HG03521 (cell line): ENCODE data around the gene FHIT.
"Not testable (repeated sequence)": the region's sequence is repeated elsewhere in the genome, so short reads cannot be mapped to it uniquely, and the experiment has no call there.

Experiments used
- ATAC-seq: cut with Tn5 transposase; IDR thresholded peaks from one replicate; pipeline ENCODE4 v1.9.1; 2021; ENCODE audit warnings: mild to moderate bottlenecking, moderate library complexity; ENCODE audit not compliant: unreplicated experiment

The FHIT gene

DNA sequence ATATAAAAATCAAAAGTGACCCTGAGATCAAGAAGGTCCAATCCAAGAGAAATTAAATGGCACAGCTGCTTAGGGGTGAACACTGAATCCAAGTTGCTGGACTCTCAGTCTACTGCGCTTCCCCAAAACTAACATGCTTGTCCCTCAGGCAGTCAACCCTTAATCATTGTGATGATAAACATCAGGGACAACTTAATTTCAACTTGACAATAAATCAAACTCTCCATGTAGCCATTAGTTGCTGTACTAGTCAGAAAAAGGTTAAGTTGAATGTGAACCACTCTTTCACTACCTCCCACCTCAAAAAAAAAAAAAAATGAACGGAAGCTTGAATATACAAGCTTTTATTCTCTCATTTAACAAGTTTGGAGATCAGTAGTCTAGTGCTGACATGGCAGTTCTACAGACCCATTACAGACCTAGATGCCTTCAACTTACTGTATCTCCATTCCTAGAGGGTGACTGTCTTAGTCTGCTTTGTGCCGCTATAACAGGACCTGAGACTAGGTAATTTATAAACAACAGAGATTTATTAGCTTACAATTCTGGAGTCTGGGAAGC is 185.7 kb downstream of the FHIT start:
- no peak for ATAC-seq

DNA sequence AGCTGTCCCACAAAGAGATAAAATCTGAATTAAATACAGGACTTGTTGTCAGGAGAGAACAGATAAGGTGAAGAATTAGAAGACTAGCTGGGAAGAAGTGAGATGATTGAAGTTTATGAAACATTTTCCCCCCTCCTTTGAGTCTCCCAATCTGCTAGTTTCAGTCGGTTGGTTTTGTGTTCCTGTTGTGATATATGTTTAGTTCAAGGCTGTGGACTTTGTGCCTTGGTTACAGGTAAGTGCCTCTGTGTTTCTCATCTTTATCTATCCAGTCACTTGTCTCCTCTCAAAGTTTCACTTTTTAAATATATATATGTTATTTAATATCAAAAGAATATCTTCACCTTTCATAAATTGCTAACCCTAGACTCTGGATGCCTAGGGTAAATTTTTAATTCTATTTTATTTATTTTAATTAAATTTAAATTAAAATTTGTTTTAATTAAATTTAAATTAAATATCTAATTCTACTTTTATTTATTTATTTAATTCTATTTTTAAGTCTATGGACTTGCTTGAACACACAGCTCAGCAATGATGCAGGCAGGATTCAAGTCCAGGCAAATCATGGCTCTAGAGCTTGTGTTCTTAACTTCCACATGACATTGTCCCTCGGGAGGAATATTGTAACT is 190.0 kb downstream of the FHIT start:
- ATAC-seq = no peak

DNA sequence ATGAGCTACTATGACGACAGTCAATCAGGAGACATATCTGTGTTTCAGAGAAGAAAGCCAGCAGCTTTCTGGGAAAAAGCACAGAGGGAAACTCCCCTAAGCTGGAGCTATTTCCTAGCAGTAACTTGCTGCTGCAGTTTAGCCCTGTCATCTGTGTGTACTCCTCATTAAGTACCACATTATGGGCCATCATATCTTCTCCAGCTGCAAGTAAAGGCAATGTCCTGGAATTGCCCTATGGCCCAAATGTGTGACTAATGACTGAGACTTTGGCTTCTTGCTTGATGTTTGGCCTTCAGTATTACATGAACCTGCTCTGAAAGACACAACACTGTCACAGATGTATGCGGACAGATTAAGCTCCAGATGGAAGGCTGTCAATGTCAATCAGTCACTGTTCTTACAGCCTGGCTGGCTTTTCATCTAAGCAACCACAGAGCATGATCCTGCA is 190.8 kb downstream of the FHIT start:
- no peak for ATAC-seq

DNA sequence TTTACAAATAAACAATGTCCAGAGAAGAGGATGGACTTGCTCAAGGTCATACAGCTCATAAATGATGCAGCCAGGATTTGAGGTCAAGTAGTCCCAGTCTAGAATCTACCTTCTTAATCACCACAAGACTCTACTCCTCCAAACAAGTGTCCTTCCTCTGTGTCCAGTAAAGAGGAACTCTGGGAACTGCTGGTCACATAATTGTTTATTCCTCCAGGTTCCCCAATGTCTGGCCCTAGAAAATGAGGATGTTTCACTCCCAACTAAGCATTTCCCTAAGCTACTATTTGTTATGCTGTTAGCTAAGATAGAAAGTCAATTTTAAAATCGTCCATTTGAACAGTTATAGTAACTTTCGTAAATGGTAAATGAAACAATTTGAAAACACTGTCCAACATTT is 192.4 kb downstream of the FHIT start:
- no peak for ATAC-seq

DNA sequence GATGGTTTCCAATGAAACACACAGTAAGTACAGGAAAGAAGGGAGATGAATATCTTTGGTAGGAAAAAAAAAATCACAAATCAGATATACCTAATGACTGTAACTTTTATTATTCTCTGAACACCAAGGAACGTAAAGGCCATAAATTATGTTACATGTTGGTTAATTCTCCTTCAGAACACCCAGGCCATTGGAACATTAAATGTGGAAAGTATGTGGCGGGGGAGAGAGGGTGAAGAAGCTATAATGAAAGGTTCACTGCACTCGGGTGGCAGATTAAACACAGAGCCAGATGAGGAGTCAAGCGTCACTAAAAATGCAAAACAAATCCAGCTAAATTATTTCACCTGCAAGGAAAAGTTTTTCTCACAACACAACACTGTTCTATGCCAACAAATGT is 193.8 kb downstream of the FHIT start:
- ATAC-seq = no peak

DNA sequence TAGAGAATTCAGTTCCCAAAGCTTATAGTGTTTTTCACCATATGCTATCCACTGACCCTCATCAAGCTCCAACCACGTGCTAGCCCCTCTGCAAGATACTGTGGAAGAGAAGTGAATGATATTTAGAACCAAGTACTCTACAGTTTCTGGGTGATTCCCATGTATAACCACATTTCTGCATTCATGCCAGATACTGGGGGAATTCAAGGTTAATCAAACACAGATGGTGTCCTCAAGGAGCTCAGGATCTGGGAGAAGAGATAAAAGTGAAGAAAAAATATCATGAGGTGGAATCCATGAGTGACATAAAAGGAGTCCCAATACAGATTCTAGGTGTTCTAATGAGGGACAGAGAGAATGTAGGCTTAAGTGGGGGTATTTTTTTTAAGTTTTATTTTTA is 195.8 kb downstream of the FHIT start:
- no peak for ATAC-seq

DNA sequence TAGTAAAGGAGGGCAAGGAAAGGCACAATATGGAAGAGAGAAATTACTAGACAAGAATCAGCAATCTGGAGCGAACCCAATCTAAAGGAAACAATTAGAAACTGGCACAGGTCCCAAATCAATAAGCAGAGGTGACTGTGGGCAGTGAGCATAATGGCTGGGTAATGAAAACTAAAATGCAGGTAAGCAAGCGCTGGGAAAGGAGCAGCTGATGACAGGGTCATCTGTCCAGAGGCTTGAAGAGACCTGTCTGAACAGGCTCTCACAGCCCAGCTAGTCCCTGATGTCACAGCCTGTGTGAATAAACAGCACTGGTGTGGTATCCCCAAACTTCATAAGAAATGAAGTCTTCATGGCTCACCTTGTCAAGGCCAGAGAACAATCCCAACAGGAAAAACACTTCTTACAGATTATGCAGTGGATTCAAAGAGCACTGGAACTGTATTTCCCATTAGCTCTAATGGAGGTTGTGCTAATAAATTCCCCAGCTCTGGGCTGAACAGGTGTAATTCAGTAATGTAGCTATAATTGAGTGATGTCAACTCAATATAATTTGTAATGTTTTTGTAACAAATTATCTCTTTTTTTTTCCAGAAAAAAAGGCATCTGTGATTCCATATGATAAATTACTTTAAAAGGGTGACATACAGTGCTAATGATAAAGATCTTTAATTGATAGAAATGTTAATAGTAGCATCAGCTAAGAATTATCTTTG is 197.3 kb downstream of the FHIT start:
- ATAC-seq = no peak

DNA sequence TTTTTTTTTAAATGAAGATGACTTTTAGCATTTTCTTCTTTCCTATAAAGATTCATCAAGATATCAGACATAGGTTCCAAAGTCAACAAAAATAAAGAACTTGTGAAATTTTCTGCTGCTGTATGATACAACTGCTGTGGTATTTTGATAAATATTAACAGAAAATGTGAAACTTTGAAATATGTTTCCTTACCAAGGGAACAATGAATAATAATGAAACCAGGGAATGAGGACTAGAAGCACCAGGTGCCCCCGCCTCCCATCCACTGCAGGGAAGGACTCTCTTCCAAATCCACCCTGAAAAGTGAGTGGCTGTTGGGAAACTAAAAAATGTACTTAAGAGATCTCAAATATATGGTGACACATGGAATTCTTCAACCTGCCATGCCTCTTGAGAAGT is 198.4 kb downstream of the FHIT start:
- ATAC-seq = no peak

DNA sequence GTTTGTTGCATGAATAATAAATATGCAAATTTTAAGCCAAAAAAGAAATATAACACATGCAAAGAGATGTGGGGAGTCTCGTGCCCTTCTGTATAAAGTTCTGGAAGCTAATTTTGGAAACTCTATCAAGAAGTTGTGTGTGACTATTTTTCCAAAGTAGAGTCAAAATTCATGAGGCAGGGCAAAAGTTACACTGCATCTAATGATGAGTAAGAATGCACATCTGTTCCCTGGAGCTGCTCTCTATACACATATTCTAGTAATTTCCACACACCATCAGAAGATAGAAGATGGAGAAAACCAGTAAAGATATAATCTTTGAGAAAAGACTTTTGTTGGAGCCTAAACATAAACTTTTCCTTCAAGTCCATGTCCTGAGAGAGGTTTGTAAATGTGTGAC is 199.6 kb downstream of the FHIT start:
- no peak for ATAC-seq

DNA sequence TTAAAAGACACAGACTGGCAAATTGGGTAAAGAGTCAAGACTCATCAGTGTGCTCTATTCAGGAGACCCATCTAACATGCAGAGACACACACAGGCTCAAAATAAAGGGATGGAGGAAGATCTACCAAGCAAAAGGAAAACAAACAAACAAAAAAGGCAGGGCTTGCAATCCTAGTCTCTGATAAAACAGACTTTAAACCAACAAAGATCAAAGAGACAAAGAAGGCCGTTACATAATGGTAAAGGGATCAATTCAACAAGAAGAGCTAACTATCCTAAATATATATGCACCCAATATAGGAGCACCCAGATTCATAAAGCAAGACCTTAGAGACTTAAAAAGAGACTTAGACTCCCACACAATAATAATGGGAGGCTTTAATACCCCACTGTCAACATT is 206.1 kb downstream of the FHIT start:
- not testable (repeated sequence) for ATAC-seq

DNA sequence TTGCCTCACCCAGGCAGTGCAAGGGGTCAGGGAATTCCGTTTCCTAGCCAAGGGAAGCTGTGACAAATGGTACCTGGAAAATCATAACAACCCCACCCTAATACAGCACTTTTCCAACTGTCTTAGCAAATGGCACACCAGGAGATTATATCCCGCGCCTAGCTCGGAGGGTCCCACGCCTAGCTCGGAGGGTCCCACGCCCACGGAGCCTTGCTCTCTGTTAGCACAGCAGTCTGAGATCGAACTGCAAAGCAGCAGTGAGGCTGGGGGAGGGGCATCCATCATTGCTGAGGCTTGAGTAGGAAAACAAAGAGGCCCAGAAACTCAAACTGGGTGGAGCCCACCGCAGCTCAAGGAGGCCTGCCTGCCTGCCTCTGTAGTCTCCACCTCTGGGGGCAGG is 208.1 kb downstream of the FHIT start:
- no peak for ATAC-seq

DNA sequence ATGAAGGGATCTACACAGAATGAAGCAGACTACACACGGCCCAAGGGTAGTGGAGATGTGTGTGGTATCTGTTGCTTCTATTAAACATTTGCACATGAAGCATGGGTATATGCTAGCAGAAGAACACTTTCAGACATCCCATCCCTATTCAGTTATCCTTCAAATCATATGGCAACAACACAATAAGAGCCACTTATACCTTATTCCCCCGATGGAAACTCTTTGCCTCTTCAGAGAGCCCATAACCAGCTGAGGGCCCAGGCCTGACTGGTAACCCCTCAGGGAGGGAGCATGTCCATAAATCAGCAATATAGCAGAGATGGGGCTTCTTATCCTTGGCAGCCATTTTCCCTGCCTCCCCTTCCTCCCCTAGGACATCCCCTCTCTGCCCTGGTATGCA is 210.6 kb downstream of the FHIT start:
- ATAC-seq = no peak

DNA sequence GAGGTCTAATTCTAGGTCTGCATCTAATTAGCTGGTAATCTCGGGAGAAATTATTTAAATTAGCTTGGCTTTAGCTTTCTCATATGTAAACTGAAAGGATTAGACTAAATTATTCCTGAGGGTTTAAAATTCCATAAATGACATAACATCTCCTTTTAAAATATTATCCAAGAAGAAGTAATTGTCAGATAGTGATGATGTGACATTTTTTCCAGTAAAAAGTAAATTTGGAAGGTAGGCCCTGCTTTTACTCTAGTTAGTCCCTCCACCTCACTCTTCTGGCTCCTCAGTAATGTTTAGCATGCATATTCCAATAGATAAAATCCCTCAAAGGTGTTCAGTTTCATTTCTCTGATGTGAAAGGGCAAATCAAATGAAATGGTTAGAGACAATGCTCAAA is 215.7 kb downstream of the FHIT start:
- ATAC-seq = no peak

DNA sequence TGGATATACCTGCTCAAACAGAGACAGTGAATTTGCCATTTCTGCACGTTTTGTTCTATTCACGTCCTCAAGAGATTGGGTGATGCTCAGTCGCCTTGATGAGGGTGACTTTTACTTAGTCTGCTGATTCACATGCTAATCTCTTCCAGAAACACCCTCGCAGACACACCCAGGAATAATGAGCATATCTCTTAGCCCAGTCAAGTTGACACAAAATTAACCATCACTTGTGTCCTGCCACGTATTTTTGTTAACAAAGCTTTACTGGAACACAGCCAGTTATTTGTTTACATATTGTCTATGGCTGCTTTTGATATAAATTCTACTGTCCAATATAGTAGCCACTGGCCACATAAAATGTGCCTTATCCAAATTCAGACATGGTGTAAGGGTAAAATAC is 218.3 kb downstream of the FHIT start:
- ATAC-seq = no peak

DNA sequence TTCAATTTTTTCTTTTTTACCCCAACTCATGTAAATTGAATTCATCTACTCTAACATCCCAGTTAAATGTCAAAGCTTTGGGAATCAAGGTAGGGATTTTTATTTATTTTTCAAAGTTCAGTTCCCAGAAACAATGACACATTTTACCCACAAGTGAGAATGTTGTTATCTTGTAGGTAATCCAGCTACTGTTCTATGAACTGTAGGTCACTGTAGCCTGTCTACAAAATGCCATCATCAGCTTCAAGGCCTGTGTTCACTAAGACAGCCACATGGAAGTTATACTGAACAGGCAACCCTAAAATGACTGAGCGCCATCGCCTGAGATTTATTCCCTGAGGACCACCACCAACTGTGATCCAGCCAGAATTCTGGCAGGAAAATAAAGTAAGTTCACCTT is 219.7 kb downstream of the FHIT start:
- no peak for ATAC-seq

DNA sequence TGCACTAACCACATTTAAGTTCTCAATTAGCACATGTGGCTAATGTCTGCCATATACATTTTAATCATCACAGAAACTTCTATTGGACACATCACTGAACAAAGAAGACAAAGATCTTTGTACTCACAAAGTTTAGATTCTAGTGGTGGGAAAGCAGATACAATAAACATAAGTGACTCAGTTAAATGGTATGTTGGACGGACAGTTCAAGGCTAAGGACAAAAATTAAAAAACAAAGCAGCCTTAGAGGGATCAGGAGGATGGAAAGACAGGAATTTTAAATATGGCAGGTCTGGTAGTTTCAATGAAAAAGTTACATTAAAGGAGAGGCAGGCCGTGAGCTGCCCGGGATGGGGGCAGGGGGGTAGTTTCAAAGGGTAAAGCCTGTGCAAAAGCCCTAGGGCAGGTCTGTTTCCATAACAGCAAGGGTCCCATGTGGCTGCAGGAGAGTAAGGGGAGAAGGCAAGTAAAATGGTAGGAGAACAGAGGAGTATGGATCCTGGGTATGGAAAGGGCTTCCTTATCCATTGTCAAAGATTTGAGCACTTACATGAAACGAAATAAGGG is 220.7 kb downstream of the FHIT start:
- no peak for ATAC-seq

DNA sequence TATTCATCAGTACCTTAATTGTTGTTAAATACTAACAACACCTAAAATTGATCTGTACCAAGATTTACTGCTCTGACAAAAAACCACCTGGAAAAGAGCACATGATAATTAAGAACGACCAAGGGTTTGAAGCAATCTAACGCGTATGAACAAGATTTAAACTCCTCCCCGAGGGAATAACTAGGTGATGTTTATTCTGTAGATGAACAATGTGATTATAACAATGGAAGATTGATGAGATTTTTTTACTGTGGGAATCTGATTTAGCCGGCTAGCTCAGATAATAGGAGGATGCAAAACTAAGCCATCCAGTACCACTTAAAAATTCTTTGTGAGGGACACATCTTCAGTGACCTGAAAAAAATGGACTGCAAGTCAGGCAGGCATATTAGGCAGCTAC is 222.1 kb downstream of the FHIT start:
- ATAC-seq = no peak

DNA sequence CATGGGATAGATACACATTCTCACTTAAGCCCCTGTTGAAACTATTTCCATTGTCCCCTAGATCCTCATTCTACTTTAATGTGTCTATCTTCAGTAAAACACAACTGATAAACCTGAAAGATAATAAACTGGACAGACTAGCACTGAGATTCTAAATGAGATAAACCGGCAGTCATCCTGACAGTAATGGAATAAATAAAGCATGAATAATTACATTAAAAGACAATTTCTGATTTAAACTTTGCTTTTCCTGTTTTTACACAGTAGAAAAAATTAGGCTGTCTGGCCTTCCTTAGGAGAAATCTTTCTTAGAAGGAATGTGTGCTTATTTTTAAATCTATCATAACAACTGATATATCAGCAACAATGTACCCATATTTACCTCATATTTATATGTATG is 232.4 kb downstream of the FHIT start:
- no peak for ATAC-seq

DNA sequence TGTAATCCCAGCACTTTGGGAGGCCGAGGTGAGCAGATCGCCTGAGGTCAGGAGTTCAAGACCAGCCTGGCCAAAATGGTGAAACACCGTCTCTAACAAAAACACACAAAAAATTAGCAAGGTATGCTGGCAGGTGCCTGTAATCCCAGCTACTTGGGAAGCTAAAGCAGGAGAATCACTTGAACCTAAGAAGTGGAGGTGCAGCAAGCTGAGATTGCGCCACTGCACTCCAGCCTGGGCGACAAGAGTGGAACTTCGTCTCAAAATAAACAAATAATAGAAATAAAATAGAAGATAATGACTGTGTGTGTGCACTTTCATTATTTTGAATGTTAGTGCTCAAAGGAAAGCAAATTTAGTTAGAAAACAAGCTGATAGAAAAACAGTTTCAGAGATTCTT is 234.2 kb downstream of the FHIT start:
- not testable (repeated sequence) for ATAC-seq

DNA sequence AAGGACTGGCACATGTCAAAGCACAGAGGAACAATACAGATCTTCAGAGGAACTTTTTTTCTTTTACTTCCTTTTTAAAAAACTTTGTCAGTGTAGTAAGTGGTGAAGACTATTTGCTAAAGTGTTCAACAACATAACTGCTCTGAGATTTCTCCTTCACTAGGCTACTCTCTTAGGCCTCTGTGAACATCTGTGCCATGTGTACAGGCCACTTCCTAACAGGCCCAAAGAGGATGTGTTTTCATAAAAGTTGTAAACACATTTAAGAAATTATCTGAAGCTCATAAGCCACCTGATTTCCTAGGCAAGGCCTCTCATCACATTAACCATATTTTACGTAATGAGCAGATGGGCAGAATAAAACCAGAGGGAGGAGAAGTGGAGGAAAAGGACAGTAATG is 235.4 kb downstream of the FHIT start:
- no peak for ATAC-seq

DNA sequence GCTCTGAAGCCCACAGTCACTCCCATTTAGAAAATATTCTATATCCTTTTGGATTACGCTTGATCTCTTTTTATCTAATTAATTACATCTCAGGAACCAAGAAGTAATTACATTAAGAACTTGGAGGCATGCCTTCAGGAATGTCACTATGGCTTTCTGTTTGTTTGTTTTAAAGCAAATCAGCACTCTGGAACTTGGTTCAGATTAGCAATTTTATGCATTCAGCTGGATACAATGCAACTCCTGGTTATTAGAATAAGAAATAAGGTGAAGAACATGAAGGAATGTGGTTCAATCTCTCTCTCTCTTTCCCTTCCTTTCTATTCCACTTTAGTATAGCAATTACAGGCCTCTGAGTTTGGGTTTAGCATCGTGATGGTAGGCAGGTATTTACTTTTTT is 235.8 kb downstream of the FHIT start:
- ATAC-seq = no peak

DNA sequence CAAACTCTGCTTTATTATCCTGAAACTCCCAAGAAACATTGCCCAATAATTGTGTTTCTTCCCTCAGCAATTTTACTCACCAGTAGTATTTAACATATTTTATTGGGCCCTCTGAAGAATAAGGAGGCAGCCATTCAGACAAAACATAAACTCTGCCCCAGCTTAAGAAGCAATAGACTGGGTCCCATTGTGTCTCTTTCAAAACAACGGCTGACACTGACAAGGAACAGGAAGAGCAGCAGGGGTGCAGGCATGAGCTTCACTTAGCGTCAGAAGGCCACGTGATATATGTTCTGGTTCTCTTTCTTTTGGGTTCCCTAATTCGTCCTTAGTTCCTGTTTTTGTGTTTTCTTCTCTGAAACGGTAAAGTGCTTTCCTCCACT is 242.3 kb downstream of the FHIT start:
- ATAC-seq = no peak
